DLD1 (cell line): Measurements from ENCODE around the gene PRDM11.

ENCODE experiments used
- in situ Hi-C: cut with HindIII; loops from 2 replicates; pipeline ENCODE4 v1.10.0; 2017; ENCODE audit warnings: low sequenced_read_pairs

The PRDM11 gene

GRCh38 chr11:45133878-45134277 is 12.6 kb upstream of the PRDM11 start:
- in situ Hi-C loops: no loop called here

DNA sequence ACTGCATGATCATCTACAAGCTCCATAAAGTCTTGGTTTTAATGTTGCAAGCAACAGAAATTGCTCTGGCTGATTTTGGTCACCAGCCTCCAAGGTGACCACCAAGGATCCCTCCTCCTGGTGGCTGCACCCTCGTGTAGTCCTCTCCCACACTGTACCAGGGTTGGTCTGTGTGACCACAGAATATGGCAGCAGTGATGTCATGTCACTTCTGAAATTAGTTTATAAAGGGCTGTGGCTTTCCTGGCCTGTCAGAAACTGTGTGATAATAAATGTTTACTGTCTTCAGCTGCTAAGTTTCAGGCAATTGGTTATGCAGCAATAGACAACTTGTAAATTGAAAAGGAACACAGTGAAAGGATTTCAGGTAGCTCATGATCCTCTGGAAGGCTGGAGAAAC is 5.3 kb upstream of the PRDM11 start:
- in situ Hi-C loops: no loop called here

DNA sequence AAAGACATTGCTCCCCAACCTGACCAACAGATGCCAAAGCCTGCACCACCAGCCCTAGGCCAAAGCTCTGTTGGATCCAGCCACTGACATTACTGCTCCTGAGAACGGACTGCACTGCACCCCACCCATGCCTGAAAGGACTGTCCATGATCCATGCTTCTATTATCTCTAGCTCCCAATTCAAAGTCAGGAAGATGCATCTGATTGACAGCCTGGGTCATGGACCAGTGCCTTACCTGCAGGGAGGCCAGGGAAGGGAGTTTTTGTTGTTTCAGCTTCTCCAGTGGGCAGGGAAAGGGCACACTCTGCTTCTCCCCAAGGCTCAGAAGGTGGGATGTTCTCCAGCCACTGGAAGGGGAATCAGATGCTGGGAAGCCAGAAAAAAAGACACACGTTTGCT is 4.8 kb upstream of the PRDM11 start:
- in situ Hi-C loops: no loop called here

DNA sequence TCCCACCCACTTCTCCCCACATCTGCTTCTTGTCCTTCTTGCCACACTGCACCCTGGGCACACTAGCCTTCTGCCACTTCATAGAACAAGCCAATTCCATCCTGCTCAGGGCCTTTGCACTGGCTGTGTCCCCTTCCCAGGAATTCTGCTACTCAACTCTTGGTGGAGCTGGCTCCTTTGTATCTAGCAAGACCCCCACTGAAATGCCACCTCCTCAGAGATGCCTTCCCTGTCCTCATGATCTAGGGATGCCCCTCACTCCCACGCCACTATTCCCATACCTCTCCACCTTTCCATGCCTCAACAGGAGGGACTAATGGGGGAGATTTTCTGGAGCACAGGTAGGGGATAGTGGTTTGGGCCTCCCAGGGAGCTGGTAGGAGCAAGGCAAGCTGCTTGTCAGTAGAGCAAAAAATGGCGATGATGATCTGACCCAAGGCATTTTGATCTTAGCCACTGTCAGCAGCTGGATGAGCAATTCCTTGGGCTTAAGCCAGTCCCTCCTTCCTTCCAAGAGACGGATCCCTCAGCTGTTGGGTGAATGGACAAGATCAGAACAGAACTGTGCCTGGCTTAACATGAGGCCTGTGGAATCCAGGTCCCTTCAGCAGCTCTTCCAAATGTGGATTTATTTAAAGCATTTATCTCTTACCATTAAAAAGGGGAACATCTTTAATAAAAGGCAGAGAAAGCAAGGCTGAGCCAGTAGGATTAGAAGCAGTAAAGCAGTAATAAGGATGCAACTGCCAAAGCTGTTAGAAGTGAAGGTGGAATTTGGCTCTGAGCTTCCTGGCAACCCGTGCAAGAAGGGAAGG is 4.0 kb upstream of the PRDM11 start:
- in situ Hi-C loops: no loop called here

DNA sequence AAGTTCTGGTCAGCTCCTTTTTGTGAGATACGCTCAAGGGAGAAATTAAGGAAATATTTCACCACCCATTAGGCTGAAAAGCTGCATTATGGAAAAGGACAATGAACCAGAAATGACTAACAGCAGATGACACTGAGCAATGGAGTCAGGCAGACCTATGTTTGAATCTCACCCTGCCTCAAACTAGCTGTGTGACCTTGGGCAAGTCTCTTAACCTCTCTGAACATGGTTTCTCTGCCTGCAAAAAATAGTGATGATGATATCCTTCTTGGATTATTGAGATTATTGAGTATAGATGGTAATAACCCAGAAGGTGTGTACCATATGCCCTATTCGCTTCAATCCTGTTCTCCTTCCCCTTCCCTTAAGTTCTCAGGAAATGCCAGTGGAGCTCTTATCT is 2.9 kb upstream of the PRDM11 start:
- in situ Hi-C loops: no loop called here

GRCh38 chr11:45144126-45145082 is 2.0 kb upstream of the PRDM11 start:
- in situ Hi-C loops: no loop called here

GRCh38 chr11:45145083-45145378 is 1.4 kb upstream of the PRDM11 start:
- in situ Hi-C loops: no loop called here

- in situ Hi-C loops: no loop called here
These were observed 914 bp upstream of the PRDM11 start for GRCh38 chr11:45145379-45146071.

- in situ Hi-C loops: no loop called here
These were observed 734 bp downstream of the PRDM11 start for GRCh38 chr11:45147017-45147728.

DNA sequence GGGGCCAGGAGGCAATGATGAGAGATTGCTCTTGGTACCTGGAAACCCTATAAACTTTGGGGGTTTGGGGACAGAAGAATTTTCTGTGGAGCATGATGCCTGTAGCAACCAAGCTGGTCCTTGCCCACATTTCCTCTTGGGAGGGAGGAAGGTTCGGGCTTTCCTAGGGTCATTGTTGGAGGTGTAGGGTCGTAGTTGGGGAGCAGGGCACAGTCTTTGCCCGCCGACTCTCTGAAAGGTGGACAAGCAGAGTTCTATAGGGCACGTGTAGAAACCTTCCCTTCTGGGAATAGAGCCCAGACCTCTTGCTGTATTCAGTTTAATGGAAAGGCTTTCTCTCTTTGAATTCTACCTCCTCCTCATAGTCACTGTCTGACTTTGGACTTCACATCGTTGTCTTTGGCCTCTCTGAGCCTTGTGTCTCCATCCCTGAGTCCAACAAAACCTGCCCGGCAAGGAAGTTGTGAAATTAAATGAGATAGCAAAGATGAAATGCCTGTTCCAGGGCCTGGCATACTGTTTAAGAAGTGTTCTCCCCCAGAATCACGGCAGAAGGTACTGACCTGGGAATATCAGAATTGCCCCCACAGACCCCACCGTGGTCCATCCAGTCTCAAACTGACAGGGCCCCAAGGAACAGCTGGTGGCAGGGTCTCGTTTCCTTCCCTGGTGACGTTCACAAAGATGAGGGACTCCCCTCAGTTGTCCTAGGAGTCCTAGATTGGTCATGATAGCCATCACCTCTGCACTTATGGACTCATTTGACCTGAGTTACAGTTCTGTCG is 1.6 kb downstream of the PRDM11 start:
- in situ Hi-C loops: no loop called here

- in situ Hi-C loops: no loop called here
These were observed 3.1 kb downstream of the PRDM11 start for GRCh38 chr11:45149483-45150056.

DNA sequence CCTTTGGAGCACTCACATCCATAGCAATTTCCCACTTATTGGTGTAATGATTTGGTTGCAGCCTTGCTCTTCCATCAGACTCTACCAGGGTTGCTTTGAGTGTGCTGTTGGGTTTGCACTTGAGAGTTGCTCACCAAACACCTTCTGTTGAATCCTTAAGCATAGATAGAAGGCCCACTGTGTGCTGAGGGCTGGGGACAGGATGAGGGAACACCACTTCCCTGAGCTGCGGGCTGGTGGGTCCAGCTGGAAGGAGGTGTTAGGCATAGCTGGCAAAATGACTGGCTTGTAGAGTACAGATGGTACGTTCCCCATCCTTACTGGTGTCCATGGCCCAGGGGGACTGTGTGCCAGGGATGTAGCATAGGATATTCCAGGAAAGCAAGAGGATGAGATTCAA is 3.9 kb downstream of the PRDM11 start:
- in situ Hi-C loops: no loop called here

- in situ Hi-C loops: no loop called here
These were observed 4.5 kb downstream of the PRDM11 start for GRCh38 chr11:45150943-45151342.

DNA sequence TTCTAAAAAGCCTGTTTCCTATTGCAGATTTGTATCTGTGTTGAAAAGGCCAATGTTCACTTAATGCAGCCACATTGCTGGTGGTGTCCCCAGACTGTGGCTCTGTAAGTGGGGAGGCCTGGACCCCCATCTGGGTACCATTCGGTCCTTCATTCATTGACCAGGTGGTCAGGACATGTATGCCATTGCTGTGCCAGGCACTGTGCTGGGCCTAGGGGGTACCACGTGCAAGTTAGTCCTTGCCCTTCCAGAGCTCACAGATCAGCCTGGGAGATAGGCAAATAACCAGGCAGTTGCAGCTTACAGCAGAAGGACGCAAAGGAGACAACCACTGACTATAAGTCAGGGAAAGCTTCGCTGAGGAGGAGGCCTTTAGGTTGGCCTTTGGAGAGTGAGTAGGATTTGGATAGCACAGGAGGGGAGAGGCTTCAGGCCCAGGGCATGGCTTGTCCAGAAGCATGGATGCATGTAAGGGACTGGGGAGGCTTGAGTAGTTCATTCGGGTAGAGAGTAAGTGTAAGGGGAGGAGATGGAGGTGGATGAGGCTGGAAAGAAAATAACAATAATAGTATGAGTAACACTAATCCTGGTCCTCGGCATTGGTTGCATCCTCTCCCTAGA is 5.0 kb downstream of the PRDM11 start:
- in situ Hi-C loops: no loop called here

DNA sequence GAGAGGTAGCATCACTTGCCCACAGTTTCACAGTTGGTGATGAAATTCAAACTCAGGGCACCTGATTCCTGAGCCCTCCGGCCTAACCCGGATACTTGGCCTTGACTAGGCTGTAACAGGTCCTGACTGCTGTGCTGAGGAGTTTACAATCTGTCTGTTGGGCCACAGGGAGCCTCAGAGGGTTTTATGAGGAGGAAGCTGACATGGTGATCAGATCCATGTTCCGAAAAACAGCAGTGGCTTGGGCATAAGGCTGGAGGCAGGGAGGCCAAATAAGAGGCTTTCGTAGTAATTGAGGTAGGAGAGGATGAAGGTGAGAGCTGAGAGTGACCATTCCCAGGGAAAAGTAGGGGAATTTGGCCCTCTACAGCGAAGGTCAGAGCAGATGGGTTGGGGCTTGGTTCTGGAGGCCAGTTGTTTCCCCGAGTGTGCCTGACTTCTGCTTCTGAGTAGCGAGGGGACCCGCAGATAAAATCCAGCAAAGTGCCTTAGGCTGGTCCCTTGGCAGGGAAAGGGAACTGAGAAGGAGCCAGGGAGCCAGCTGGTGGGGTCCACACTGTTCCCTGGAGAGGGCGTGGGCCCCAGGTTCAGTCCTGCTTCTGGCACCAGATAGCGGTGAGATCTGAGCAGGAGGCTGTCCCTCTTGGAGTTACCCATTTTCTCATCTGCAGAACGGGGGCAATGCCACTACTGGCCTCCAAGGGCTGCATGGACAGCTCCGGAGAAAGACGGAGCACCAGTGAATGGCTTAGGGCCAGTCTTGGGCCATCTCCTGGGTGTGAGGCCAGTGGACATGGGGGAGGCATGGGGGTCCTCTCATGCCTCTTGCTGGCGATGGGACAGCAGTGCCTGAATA is 6.5 kb downstream of the PRDM11 start:
- in situ Hi-C loops: no loop called here

DNA sequence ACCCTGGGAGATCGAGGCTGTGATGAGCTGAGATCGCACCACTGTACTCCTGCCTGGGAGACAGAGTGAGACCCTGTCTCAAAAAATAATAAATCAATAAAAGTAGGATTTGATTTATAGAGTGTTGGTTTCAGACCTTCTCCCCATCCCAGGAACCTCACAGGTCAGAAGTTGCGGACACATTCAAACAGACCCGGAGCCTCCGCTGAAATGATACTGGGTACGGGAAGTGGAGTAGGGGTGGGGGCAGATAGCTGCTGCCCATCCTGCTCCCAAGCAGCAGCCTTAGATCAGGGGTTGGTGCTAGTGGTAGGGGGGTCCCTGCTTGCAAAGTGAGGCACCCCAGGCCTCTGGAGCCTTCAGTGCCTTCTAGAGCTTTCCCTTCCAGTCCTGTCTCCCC is 7.8 kb downstream of the PRDM11 start:
- in situ Hi-C loops: no loop called here

DNA sequence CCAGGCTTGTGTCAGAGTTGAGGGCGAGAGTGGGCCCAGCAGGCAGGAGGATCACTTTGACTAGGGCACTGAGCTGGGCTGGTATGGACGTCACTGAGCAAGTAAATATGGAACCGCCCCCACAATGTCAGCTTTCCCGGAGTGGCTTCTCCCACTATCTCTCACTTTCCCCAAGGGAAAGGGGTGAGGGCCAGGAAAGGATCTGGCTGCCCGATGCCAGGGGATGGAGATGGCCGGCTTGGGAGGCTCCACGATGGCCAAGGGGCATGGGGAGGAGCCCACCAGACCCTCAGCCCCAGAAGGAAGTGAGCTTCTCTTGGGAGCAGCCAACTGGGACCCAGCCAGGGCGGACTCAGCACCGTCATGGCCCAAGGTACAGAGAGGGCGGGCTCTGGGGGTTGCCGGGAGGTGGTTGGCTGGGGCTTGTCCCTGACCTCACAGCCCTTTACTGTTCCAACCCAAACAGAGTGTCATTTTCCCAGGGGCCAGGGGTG is 8.7 kb downstream of the PRDM11 start:
- in situ Hi-C loops: no loop called here

DNA sequence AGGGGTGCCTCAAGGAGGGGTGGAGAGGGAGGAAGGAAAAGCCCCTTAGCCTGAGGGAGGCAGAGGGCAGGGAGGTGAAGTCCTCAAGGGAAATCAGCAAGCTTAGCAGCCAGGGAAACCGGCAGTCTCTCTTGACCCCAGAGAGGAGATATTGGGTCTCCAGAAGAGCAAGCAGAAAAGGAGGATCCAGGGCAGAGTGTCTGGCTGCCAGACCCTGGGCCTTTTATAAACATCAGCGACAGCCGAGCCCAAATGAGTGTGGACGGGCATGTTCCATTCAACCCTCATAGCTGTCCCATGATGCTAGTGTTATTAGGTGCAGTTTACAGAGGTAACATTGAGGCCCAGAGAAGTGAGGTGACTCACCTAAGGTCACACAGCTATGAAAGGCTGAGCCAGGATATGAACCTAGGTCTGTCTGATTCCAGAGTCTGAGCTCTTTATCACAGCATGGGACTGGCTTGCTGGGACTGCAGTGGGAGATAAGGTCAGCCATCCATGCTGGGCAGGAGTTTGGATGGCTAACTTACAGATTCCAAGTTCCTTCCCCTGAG is 9.3 kb downstream of the PRDM11 start:
- in situ Hi-C loops: no loop called here
